ENCODE measurements around the gene MVB12B. TPM values are rescaled to one million over a fixed set of nuclear protein-coding genes. Genes with fewer than 3 reads are reported as not detected.

The MVB12B gene
- total RNA-seq, 1 experiment from 2014 or later = 3.2 TPM

DNA sequence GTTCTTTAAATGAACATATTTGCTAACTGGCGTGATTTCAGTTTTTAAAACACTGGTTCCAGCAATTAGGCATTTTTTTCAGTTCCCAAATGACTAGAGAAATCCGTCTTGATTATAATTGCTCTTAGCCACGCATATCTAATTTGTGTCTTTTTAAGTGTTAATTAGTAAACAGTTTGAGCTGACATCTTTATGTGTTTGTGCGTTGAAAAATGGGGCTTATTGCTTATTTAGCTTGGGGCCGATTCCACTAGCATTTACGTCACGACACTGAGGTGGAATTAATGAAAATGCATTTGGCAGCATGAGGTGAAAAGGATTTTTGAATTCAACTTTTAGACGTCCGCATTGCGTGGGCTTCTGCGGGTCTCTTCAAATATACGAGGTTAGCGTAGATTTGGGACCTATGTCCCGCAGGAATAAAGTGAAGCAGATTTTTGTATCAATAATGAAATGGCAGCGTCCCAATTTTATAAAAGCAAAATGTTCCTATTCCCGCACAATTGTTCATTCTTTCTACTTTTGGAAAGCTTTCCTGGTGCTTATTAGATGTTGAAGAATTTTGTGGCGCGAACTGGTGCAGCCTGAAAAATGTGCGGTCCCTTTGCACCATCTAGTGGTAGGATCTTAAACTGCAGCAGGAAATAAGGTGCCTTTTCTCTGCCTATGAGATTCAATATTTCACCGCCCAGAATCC, 164.4 kb downstream of the MVB12B start:
- DNase-seq (ENCODE audit: low read depth) = peak; percentile 65

DNA sequence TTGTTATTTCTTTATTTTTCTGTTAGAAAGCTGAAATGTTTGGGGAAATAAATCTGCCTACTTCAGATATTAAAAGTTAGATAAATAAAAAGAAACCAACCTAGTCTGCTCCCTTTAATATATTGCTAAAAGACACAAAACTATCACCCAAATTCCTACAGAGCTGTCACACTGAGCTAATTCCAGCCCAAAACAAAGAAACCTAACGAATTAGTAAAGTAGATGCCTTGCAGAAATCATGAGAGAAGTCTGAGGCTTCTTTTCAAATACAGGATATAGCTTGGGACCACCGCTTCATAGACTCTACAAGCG, 164.9 kb downstream of the MVB12B start:
- no peak for DNase-seq (ENCODE audit: low read depth)

DNA sequence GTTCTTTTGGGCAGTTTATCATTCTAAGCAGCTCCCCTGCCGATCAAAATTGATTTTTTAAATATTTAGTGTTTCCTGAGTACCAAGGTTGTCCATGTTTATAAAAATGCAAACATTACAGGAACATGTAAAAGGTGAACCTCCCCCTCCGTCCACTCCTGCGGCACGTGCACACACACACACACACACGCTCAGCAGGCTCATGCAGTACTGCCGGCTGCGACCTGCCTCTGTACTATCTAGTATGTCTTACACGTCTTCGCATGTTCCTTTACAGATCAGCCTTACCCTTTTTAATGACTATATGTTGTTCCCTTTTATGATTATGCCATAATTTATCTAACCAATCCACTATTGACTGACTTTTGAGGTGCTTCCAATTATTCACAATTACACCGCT, 165.3 kb downstream of the MVB12B start:
- no peak for DNase-seq (ENCODE audit: low read depth)

DNA sequence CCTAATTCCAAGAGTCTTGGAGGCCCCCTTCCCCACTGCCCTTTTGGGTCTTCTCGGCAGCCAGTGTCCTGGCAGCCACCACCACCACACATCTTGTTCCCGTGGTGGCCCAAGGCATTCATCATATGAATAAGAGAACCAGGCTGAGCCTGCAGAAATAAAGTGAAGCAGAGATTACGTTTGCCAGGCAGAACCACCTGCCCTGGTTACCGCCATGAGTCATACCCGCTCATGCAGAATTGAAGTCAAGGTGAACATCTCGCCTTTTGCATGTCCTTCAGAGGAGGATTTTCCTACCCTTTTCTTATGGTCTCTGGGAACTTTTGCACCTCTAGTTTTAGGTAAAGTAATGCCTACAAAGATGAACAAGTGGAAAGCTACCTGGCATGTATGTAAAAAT, 167.6 kb downstream of the MVB12B start:
- DNase-seq (ENCODE audit: low read depth) = no peak

DNA sequence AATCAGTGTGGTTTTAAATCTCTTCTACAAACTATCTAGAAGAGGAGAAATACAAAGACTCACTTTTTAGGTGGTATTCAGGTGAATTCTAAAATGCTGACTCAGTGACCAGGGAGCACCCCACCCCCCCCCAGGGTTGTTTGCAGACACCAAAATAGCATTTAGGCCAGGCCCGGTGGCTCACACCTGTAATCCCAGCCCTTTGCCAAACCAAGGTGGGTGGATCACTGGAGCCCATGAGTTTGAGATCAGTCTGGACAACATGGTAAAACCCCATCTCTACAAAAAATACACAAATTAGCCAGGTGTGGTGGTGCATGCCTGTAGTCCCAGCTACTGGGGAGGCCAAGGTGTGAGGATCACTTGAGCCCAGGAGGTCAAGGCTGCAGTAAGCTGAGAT, 168.1 kb downstream of the MVB12B start:
- DNase-seq (ENCODE audit: low read depth) = no peak

DNA sequence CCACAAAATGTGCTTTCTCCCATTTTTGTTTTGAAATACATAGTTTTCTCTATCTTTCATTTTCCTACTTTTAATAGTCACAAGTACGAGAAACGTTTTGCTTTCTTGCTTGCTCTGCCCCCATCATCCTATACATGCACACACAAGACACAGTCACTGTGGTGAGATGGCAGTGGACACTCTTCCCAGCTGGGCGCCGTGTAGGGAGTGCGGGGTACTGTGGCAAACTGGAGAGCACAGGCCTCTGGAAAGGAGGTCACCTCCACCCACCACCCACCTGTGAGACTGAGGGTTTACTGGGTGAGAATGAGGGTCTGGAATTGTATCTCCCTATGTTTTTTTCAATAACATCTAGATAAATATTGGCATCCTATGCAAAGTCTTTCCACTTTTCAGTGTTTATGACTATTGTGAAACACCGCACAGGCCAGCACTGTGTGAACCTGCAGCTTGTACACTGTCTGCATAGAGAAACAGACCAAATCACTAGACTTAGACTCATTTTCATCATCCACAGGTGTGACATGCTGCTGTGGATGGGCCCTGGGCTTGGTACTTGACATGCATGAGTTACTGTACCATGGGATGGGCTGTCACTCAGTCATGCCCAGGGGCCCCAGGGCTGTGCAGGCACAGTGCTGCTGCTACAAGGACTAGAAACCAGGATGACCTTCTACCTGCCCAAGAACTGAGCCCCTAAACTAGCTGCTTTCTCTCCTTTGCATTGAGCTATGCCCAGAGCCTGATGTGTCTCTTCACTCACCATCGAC, 169.0 kb downstream of the MVB12B start:
- DNase-seq (ENCODE audit: low read depth) = no peak

DNA sequence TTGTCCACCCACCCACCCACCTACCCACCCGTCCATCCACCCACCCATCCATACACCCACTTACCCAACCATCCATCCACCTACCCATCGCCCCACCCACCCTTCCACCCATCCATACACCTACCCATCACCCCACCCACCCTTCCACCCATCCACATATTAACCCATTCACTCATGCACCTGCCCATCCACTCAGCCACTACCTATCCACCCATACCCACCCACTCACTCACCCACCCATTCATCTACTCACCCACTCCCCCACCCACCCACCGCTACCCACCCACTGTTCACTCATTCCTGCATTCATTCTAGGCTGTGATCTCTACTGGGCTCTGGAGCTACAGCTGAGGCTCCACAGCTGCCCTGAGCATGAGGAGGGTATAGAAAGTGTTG, 169.6 kb downstream of the MVB12B start:
- no peak for DNase-seq (ENCODE audit: low read depth)

DNA sequence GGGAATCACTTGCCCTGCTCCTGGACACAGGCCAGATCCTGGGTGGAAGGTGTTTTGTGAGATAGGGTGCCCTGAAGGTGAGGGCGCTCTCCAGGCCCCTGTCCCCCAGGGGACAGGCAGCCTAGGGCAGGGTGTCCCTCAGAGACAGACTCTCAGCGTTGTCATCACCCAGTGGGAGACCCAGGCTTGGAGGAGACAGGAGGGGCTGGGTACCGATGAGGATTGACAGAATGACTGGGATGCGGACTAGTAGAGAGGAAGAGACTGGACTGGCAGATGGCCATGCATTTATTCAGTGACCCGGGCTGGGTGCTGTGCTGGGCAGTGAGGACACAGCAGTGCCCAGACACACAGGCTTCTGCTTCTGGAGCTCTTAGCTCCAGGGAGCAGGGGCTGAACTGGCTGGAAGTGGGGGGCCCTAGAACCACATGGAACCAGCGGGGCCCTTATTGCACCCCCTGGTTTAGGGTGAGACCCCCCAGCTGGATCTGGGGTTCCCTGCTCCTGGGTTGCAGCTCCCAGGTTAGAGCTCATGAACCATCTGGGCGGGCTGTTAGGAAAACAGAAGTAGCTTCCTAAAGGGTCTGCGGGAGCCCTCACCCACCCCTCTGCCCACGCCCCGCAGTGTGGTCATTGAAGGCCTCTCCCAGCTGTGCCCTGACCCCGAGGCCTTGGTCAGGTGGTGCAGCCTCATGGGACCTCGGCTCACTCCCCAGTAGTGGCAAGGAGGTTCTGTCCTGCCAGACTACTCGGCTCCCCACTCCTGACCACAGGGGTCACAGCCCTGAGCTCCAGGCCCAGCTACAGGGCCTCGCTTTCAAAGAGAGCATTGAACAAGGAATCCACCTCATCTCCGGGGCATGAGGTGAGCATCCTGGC, 170.4 kb downstream of the MVB12B start:
- DNase-seq (ENCODE audit: low read depth) = no peak

DNA sequence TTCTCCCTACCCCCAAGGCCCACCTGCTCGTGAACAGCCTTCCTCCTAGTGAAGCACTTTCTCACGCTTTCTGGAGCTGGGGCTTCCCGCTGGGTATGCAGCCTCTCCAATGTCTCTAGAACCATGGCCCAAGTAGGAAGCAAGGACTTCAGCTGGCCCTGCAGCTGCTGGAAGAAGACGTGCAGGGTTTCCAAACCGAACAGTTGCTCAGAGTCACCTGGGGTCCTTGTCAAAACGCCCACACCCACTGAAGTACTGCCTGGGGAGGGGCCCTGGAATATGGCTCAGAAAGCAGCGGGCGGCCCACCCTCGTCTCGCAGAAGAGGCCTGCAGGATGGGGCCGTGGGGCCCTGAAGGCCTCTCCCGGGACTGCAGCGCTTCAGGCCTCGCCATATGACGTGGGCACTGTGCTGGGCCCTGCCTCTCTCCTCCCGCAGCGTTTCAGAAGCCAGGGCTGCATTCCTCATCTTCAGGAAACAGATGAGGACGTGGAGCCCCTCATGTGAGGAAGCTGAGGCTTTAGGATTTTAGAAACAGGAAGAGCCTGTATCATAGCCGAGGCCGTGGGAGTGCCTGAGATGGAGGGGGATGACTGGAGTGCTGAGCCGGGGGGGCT, 171.1 kb downstream of the MVB12B start:
- DNase-seq (ENCODE audit: low read depth) = no peak

DNA sequence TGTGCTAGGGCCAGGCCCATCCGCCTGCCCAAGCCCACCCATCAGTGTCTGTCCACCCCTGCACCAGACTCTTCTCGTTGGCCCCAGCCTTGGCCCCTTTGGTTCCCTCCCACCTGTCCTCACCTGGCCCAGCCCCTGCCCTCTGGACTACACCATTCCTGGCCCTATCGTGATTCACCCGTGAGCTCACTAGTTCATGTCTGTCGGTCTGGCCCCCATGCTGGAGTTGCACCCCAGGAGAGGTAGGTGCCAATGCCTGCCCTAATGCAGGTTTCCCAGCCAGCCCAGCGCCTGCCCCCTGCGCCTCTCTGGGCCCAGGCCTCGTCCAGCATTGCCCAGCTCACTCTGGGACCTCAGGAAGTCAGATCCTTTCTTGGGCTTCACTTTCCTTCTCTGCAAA, 171.7 kb downstream of the MVB12B start:
- DNase-seq (ENCODE audit: low read depth) = no peak

DNA sequence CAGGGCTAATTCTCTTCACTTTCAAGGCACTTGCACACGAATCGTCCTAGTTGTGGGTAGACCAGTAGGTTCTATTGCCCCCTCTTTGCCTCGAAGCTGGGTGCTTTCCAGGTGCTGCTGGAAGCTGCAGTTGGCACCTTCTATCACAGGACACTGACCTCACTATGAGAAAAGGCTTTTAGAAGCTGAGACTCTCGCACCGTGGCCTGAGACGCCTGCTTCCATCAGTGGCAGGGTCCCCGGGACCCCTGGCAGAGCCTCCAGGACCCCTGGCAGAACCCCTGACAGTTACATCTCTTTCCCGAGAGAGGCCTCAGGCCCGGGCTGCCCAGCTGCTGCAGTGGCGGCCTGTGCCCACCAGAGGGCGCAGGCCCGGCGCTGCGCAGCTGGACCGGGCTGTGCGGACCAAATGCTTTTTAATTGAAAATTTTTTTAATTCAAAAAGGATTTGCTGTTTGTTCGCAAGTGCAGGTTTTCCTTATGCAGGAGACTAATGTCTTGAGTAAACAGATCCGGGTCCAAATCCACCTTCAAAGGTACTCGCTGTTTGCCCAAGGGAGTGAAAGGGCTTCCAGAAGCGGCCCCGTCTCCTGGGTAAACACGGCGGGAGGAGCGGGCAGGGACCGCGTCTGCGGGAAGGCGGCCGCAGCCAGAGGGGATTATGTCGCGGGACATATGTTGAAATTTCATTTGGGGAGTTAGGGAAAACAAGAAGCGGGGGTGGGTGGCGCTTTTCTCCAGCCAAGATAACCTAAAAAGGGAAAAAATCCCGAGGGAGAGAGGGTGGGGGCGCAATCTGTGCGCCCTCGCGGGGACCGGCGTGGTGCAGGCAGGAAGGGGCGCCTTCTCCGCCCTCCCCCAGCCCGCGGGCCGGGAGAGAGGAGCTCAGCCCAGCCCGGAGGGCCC, 172.6 kb downstream of the MVB12B start:
- DNase-seq (ENCODE audit: low read depth) = peak; percentile 43

DNA sequence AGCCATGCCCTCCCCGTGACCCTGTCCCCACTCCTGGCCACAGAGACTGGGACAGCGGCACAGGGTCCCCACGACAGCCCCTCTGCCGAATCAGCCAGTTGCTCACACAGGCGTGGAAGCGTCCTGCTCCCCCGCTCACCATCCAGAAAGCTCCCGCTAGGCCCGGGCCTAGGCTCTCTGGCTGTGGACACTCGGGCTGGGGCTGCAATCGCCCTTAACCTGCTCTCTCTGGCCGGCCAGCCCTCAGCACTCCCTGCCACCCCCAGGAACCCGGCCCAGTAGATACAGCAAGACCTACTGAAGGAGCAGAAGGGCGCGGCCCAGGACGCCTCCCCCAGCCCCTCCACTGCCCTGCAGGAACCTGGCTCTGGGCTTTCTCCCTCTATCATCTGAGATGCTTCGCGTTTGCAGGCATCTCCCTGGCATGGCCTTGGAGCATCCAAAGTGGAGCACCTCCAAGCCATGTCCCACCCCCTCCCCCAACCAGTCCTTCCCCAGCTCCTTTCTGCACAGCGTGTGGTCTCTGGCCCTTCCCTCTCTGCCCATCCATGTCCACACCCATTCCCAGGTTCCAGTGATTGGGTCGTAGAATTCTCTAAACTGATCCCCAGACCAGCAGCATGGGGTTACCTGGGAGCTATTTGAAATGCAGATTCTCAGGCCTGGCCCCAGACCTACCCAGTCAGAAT, 173.4 kb downstream of the MVB12B start:
- DNase-seq (ENCODE audit: low read depth) = no peak

DNA sequence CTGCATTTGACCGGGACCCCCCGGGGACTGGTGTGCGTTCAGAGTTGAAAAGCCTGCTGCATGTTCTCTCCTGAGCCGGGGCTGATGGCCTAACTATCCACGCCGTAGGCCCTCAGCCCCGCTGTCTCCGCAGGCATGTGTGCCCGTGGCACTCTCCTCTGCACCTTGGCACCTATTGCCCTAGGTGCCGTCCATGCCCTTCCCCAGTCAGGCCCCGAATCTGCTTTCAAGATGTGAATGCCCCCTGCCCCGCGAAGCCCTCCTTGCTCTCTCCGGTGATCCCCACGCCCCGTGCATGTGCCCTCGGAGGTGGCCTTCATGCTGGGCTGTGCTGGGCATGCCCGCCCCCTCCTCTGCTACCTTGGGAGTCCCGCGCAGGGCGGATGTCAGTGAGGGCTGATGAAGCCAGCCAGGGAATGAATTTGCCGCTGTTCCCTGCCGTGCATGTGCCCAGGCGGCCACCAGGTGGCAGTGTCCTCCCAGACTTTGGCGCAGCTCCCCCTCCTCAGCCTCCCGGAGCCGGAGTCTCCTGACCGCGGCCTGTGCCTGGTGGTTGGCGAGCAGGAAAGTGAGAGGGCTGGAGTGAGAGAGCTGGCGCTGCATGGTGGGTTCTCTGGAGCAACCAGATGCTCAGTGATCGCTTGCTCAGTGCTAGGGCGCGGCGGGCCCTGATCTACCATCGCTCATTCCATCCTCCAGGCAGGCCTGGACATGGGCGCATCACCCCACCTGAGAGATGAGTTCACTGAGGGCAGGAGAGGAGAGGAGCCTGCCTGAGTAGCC, 174.2 kb downstream of the MVB12B start:
- DNase-seq (ENCODE audit: low read depth) = peak; percentile 69

DNA sequence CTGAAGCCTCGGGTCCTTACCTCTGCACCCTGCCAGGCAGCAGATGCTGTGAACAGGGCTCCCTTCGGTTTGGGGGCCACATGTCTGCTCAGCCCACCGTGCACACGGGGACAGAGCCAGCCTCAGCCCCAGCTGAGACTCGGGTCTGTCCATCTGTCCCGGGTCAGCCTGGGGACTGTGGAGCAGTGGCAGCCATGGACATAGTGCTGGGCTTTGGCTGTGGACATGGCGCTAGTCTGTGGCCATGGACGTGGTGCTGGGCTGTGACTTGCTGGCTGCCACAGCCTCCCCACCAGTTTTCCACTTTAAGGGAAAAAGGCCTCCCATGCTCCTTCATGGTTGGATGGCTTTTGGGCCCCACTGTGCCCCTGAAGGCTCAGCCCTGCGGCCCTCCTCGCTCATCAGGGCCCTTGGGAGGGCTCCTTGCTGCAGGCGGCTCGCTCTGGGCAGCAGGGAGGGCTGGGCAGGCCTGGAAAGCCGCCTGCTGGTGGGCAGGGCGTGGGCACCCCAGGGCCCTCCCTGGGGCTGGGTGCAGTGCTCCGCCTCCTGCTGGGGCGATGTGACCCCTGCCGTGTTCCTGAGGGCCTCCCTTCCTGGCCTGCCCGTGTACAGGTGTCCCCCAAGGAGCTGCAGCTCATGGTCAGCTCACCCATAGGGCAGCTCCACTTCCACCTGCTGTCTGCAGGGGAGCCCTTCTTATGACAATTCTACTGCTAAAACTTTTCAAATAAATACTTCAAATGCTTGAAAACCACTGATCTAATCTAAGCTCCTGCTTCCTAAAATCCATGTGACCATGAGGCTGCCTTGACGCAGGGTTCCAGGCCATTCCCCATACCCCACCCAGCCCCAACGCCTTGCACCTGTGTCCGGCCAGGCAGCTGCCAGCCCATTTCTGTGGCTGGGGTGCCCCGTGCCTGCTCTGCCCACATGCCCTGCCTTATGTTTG, 175.0 kb downstream of the MVB12B start:
- DNase-seq (ENCODE audit: low read depth) = peak; percentile 12

DNA sequence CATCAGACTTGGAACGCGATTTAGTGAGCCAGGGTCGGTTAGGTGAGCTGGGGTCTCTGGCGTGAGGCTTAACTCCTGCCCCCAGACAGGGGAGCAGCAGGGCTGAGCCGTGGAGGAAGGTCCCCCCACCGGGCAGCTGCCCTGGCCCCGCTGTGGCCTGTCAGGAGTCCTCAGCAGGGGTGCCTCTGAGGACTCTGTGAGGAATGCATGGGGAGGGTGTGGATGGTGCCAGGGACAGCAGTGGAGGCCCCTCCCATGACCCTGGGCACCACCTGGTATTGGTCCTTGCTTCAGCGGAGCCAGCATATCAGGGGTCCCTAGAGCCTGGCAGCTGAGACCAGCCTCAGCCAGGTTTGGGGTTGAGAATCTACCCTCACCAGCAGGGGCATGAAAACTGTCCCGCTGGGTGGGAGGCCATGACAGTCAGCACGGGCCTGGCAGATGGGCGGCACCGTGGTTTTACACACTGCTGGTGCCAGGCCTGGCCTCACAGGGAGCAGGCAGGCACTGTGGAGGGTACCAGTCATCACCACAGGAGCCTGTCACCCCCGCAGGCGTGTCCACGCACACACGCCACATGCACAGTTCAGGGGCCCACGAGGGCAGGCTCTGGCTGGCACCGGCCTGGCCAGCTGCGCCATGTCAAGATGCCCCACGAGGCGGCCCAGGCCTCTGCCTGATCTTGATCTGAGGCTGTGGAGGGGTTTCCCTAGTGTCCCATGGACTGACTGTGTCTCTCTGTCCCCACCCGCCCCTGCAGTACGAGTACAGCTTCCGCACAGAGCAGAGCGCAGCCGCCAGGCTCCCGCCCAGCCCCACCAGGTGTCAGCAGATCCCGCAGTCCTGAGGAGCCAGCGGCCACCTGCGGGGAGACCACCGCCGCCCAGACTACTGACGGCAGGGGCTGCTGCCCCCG, 176.0 kb downstream of the MVB12B start:
- DNase-seq (ENCODE audit: low read depth) = no peak

DNA sequence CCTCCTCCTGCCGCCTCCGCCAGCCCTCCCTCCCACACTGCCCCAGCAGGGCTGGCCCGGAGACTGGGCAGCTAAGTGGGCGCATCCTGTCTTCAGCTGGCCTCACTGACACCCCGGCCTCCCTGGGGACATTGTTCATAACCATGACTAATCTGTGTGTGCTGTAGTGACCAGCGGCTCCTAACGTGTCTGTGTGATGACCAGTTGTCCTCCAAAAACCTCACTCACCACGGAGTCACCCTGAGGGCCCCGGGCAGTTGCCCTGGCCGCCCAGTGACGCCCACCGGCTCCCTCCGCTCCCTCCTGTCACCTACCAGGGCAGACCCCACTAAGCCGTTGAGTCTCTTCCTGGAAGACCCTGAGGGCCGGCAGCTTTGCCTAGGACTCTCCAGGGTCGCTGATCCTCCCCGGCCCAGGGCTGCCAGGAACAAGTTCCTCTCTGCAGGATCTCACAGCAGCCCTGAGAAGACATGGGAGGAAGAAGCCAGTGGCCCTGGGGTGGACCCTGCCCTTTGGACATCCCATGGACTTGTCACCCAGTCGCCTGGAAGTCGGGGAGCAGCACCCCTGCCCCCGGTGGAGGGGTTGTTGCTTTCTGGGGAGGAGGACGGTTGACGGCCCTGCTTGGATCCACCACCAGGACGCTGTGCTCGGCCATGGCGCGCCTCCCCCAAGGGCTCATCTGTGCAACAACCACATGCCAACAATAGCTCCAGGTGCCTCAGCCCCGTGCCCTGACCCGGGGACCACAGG, 176.9 kb downstream of the MVB12B start:
- DNase-seq (ENCODE audit: low read depth) = peak; percentile 70

Measured in M059J (cell line).